GM21717 (cell line): ENCODE measurements around the gene BLTP3A.

ENCODE experiments used
- ATAC-seq: cut with Tn5 transposase; IDR thresholded peaks from one replicate; pipeline ENCODE4 v1.9.1; 2021; ENCODE audit warnings: mild to moderate bottlenecking, moderate library complexity; ENCODE audit not compliant: unreplicated experiment

BLTP3A gene

GRCh38 chr6:34819571-34820480 is 27.9 kb downstream of the BLTP3A start:
- no peak for ATAC-seq

GRCh38 chr6:34829137-34829536 is 37.3 kb downstream of the BLTP3A start:
- ATAC-seq: no peak

- no peak for ATAC-seq
Observed at GRCh38 chr6:34832942-34833341, 41.1 kb downstream of the BLTP3A start.

- no peak for ATAC-seq
Observed at GRCh38 chr6:34834789-34835518, 43.1 kb downstream of the BLTP3A start.

GRCh38 chr6:34836008-34836407 is 44.1 kb downstream of the BLTP3A start:
- no peak for ATAC-seq

GRCh38 chr6:34836451-34836850 is 44.6 kb downstream of the BLTP3A start:
- ATAC-seq: no peak

GRCh38 chr6:34837528-34837927 is 45.6 kb downstream of the BLTP3A start:
- no peak for ATAC-seq

GRCh38 chr6:34839666-34840352 is 47.9 kb downstream of the BLTP3A start:
- ATAC-seq: no peak
